Activated CD8-positive, alpha-beta memory T cell treated with anti-CD3 and anti-CD28 coated beads, Interleukin-2, amount 50 U/mL, for 24 hours (primary cell): ENCODE results near the gene DPH6.
"Not testable (repeated sequence)": the region's sequence is repeated elsewhere in the genome, so short reads cannot be mapped to it uniquely, and the experiment has no call there.

Experiments
- DNase-seq: peaks from one replicate; pipeline ENCODE4 v3.0.0-alpha.2; 2020; ENCODE audit errors: extremely low read depth

The DPH6 gene

GRCh38 chr15:35545824-35546510, at the start of gene DPH6:
DPH6 (minus strand) TSS chr15:35546165; CDS start chr15:35546141, 24 bp downstream.
- DNase-seq: peak; percentile 70

- DNase-seq: no peak
Observed at GRCh38 chr15:35595656-35596055, 49.7 kb upstream of the DPH6 start.

DNA sequence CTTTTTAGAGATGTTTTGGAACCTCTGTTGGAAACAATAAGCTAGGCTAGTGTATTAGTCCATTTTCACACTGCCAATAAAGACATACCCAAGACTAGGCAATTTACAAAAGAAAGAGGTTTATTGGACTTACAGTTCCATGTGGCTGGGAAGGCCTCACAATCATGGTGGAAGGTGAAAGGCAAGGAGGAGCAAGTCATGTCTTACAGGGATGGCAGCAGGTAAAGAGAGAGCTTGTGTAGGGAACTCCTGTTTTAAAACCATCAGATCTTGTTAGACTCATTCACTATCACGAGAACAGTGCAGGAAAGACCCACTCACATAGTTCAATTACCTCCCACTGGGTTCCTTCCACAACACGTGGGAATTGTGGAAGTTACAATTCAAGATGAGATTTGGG, 46.0 kb upstream of the DPH6 start:
- DNase-seq: not testable (repeated sequence)

DNA sequence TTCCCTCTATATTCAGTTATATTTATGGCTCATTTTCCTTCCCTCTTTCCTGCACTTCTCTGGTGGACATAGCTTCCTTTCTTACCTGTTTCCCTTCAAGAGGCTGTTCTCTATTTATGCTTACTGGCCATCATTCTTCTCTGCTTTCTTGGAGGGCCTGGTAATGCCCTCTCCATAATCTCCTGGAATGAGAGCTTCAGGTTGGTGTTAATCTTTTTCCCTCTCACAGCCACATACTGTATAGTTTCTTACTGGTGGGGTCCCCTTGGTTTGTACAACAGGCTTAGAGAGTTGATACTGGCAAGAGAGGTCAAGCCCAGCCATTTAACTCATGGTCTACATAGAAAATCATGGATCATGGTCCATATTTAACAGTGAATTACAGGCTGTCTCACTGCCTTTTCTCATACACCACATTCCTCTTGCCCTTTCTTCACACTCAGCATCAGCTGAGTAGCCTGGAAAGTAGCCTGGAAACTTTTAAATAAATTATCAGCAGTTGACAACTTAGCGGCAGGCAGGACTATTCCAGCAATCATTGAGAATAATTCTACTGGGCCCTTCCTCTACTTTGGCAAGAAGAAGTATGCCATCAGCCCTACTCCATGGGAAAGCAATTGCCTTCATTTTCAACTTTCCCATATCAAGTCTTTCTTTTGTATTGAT, 38.0 kb upstream of the DPH6 start:
- DNase-seq: no peak

DNA sequence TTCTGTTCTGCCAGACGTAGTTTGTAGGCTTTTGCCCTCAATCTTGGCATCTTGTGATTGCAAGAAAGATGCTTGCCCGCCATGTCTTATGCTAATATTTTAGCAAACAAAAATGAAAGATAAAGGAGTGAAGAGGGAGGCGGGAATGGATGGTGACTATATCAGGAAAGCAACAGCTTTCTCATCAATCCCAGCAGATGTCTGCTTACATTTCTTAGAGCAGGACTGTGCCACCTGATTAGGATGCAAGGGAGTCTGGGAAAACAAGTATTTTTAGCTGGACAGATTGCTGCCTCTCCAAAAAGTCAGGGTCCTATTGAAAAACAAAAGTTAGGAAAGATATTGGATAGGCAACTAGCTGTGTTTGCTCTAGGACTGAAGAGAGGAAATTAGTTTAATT, 34.6 kb upstream of the DPH6 start:
- DNase-seq: no peak

- DNase-seq: no peak
Observed at GRCh38 chr15:35567392-35567791, 21.4 kb upstream of the DPH6 start.

DNA sequence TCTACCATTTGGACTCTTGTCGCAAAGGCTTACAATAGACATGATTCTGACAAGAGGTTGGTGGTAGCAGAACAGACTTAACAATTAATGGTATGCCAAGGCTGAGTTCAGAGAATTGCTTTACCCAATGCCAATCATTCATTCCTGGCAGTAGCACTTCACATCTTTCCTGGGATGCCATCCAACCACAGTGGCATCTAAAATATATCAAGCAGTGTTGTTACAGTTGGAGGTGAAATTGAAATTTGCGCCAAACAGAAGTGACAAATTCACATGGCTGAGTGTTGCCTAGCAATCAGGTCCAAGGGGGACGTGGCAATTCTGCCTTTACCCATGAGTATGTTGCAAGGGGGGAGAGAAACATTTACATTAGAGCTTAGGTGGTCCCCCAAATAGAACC, 21.0 kb upstream of the DPH6 start:
- DNase-seq: no peak

GRCh38 chr15:35565901-35566300, 19.9 kb upstream of the DPH6 start:
- no peak for DNase-seq

DNA sequence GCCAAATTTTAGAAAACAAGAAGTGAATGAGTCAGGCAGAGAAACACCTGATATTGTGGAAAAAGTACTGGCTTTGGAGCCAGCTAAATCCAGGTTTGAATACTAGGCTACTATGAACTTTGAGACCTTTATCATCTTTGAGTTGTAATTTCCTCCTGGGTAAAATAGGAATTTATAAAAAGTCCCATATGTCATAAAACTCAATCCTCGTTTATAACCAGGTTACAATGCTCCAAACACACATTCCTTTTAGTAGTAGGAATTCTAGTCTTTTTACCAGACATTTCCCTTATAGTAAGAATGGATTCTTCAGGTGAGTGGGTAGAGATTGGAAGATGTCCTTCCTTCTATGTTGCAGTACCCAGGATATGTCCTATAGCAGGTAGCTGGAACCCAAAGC, 16.7 kb upstream of the DPH6 start:
- no peak for DNase-seq

DNA sequence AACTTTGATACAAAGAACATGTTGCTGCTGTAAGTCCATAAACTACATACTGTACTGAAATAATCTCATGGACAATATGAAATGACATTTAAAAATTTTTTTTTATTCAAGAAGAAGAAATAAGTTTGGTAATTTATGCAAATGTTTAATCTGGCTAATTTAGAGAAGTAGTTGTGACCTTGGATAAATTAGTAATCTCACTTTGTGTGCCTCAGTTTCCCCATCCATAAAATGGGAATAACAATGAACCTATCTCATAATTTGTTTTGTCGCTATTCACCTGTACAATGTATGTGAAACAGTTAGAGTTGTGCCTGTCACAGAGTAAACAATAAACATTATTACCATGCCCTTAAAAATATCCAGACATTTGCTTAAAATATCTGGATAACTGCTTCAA, 15.3 kb upstream of the DPH6 start:
- DNase-seq: no peak

- no peak for DNase-seq
Observed at GRCh38 chr15:35560870-35561269, 14.9 kb upstream of the DPH6 start.

GRCh38 chr15:35560258-35560657, 14.3 kb upstream of the DPH6 start:
- DNase-seq: no peak

DNA sequence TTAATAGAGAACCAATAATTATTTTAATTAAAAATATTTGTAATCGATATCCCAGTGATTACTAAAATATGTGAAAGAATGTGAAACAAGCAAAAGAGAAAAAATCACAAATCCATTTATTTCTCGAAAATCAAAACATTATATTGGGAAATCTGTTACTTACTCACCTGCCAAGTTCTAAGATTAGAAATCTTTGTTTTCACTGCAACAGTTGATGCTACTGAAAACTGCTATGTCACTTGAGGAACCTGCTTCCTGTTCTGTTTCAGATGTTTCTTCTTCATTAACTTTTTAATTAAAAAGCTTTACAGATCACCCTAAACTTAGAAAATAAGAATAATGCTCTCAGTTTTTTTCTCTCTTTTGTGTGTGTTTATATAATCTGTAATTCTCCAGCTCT, 13.7 kb upstream of the DPH6 start:
- no peak for DNase-seq

- no peak for DNase-seq
Observed at GRCh38 chr15:35557544-35557943, 11.6 kb upstream of the DPH6 start.

DNA sequence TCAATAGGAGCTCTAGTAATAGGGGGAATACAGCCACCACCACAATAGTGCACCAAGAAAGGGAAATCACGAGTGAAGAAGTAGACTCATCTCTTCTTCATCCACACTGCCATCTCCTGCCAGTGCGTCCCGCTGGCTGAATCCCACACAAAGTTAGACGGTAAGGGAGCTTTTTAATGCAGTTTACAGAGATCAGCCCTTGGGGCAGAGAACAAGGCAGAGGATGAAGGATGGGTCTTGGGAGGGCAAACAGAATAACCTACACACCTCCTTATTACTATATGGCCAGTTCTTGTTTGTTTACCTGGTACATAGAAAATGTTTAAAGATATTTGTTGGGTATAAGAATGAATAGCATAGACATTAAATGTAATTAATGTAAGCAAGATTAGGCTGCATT, 11.0 kb upstream of the DPH6 start:
- no peak for DNase-seq

DNA sequence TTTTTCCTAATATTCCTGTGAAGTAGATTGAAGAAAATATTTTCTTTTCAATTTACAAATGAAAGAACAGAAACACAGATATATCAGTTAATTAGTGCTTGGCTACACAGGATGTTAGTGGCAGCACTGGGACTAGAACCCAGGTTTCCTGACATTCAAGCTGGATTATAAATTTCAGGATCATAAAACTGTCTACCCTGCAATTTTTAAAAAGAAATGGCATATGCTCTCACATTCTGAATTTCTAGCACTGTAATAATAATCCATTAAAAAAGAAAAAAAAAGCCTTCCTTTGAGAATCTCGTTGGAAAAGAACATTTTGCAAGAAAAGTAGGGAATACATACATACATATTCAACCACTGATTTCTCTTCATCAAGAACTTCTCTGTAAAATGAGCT, 9.3 kb upstream of the DPH6 start:
- DNase-seq: no peak

DNA sequence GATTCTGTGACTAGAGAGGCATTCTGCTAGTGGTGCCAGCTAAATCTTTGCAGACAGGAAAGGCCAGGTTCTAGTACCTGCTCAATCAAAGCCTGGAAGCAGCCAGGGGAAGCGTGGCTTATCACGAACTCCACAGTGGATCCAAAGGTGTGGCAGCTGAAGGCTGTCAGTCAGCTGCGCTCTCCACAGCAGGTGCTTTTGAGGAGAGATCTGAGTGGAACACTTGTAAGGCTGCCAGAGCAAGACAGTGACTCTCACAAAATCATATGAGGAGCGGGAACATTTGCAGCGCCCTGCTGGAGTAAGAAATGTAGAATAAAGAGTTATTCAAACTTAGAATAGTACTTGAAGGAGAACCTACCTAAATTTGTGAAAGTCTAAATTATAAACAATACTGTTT, 5.0 kb upstream of the DPH6 start:
- DNase-seq: no peak

- no peak for DNase-seq
Observed at GRCh38 chr15:35549567-35549966, 3.6 kb upstream of the DPH6 start.

DNA sequence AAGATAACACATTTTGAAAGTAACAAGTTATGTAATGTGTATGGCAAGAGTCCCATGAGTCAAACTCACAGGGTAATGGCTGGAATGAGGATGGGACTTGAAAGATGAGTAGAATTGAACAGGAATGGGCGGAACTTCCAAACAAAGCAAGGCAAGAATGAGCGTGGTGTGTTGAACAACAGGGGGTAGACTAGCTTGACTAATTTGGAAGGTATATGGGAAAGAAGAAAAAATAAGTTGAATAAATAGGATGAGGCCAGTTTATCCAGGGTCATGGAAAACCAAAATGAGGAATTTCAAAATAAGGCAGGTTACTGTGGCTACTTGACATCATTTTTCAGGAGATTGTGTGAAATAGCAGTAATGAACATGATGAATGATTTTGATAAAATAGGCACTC, 2.5 kb upstream of the DPH6 start:
- DNase-seq: no peak

GRCh38 chr15:35547775-35548364, 1.9 kb upstream of the DPH6 start:
- no peak for DNase-seq

- DNase-seq: no peak
Observed at GRCh38 chr15:35546511-35547381, 781 bp upstream of the DPH6 start.

DNA sequence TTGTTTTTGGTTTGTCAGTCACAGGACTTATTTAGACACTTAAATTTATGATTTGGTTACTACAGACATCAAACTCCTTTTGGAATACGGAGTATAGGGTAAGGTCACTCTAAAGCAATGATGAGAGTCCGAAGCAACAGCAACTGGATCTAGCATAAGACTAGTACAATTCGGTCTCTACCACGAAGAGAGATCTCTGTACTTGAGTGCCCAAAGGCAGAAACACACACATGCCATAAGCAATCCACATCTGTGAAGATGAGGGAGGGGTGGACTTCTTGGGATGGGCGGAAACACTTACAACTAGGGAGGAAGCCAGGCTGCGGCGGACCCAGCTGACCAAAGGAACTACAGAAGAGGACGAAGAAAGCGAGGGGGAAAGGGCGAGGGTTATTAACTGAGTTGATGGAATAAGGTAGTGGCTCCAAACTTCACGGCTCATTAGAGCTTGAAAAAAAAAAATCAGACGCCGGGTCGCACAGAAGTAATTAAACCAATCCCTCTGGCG, 595 bp downstream of the DPH6 start:
- no peak for DNase-seq
